NCI-H2081 (cell line): Measurements from ENCODE around the gene DDN.
A peak's percentile ranks its signal among the peaks of the same experiment; 100 is the strongest.

Source experiments
- DNase-seq, 2 experiments: peaks; one replicate each; lab custom pipeline; 2025; lab: John Stamatoyannopoulos, UW

The DDN gene

DNA sequence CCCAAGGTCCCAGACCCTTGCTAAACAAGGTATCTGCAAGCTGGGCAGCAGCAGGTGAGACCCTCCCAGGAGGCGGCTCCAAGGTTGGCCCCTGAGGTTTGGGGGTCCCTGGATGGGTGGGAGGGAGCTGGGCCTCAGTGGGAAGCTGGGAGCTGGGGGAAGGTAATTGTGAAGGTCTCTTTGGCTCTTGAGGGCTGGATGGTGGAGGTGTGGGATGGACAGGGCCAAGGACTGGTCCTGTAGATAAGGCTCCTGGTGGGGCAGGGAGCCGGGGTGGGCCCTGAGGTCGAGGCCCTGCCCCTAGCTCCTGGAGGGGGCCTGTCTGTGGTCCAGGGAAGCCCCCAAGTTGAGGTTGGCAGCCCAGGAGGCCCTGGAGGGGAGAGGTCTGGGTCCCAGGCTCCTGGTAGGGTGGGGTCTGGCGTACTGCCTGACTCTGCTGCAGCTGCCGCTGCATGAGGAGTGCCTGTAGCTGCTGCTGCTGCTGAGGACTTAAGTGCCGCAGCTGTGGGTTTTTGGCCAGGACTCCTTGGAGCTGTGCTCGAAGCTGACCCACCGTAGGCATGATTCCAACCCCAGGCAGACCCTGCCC lies 32.5 kb upstream of the DDN start:
- no peak for DNase-seq

DNA sequence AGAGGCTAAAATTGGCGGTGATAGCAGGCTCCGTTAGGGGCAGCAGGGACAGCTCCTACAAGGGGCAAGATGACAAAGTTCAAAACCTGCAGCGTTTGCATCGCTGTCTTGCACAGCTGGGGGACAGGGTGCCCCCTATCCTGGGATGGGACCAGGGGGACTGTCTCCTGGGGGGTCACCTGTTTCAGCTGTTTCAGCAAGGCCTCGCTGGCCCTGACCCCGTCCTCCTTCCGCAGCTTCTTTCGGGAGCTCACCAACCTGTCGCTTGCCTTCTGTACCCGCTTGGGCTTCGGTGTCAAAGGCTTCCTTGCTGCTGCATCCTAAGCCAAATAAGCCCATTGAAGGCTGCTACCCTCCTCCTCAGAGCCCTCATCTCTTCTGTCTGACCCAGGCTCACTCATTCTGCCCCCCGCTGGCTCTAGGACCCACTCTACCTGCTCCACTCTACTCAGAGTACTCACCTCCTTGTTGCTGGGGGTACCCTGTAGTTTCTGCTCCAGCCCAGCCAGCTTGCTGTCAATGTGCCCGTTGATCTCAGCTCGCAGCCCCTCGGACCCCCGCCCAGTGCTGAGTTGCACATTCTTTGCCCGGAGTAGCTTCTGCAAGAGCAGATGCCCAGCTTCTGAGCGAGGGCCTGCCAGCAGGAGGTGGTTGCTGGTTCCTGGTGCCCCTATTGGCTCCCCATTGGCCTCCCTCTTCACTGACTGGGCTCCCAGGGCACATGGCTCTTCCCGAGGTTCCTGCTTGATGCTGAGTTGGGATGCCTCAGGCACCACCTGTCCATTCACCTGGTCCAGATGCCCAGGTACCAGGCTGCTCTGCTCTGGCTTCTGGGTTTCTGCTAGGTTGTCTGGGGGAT lies 31.8 kb upstream of the DDN start:
- DNase-seq = no peak

DNA sequence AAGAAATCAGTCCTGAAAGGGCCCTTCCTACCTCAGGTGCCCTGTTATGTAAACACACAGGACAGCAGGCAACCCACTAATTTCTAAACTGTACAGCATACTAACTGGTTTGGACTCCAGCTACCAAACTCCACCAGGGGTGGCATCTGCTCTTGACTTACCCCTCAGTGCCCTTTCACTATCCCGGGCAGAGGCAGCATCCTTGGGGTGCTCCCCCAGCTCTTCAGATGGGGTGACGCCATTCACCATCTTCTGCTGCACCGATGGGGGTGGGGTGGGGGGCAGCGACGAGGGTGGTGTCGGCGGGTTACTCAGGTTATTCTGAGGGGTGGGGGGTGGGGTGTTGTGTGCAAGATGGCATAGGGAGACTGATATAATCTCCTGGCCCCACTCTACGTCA lies 30.9 kb upstream of the DDN start:
- no peak for DNase-seq

DNA sequence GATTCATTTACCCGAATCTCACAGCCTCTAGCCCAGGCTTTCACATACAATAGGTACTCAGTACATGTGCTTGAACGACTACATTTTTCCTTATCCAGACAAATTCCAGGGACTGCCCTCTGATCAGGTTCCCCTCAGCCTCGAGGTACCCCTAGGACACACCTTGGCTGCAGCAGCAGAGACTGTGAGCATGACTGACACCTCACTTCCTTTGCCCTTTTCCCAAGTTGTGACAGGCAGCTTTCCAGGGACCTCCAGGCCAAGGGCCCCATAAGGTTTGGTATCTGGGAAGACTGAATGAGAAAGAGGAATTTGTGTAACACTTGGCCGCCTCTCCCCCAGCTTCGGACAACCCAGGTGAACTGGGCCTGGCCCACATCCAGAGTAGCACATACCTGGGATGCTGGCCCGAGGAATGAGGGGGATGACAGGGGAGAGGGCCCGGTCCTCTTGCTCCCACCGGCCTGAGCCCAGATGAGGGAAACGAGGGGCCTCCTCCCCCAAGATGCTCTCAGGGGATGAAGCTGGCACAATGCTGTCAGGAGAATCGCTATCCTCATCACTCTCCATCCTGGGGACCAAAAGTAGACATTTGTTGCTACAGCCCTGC lies 29.6 kb upstream of the DDN start:
- no peak for DNase-seq

DNA sequence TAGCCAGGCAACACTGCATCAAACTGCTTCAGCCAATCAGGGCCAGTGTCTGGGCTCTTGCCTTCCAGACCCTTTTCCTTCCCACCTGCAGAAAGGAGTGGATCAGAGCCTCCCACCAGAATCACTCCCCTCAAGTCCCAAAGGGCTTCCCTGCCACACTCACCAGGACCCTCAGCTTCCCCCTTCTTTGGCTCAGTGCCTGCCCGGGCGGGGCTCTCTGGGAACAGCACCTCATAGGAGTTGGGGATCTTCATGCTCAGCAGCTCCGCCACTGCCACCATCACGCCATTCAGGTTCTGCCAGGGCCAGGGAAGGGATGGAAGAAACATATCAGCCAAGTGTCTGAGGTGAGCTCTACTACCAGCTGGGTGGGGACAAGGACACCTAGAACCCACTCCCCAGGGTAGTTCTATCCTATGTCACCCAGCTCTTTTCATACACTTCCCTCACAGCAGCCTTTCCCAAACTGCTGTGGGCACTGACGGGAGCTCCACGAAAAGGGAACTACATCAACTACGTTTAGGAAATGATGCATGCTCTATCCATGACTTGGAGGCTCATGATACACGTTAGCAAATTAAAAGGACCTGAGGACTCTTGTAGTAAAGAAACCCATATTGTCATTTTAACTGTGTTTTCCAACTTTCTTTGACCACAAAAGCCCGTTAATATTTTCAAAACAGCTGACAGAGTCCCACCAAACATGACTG lies 28.8 kb upstream of the DDN start:
- no peak for DNase-seq

DNA sequence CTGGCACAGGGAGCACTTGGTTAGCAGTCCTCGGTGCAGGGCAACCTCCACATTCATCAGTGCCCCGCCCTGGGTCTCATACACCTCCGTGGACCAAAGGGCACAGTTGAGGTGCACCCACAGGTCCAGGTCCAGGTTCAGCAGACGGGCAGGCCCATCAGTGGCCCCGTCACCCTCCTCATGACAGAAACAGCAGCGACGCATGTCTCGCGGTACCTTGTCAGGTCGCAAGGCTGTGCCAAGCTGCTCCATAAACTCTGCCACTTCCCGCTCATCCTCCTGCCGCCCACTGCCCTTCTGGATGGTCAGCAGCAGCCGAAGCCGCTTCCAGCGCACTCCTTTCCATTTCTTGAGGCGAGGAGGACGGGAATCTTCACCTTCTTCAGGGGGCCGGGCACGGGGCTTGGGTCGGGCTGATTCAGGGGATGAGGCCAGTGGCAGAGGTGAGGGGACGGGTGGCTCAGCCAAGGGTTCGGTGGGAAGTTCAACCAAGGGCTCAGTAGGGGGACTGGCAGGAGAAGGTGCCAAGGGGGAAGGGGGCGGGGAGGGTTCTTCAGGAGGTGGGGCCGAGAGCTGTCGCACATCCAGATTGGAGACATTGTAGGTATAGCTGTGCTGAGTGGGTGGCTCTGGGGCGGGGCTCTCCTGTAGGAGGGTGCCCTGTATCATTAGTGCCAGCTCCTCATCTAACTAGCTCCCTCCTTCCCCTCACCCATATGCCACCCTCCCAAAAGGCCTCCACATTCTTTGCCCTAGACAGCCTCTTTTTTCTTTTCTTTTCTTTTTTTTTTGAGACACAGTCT lies 27.7 kb upstream of the DDN start:
- no peak for DNase-seq

DNA sequence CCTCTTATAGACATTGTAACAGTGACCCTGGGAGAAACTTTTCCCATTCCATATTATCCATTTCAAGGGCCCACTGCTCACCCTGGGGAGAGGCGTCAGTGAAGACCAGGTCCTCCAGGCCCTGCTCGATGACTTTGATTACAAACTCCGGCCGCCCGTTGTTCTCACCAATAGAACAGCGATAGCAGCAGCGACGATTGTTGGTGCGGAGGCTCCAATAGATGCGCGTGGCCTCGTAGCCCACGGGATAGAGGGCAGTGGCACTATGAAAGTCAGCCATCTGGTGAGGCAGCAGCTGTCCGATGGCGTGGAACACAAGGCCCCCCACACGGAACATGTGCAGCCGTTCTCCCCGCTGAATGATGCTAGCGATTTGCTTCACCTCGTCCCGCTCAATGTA lies 26.9 kb upstream of the DDN start:
- DNase-seq = no peak

DNA sequence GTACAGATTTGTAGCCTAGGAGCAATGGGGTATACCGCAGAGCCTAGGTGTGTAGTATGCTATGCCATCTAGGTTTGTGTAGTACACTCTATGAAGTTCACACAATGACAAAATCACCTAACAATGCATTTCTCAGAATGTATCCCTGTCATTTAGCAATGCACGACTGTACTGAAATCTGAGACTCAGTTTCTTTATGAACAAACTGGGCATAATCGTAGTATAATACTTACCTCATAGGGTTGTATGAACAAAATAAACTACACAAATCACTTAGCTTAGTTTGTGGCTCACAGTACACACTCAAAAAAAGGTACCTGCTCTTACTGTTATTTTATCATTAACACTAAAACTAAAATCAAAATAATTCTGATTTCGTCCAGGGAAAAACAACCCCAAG lies 26.3 kb upstream of the DDN start:
- DNase-seq = no peak

DNA sequence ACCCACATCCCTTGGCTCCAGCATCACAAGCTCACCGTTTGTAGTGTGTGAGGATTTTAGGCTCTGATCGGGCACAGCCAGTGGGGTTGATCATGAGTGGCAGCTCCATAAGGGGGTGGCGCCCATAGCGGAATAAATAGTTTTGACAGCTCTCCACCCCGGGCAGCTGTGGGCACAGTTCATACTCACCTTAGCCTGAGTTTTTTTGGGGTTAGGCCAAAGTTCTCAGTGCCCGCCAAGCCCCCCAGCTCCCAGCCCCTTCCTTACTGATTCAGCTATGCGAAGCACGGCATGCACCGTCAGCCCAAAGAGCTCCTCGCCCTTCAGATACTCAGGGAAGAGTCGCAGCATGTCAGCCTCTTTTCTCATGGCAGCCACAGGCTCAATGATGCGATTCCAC lies 25.4 kb upstream of the DDN start:
- DNase-seq = no peak

DNA sequence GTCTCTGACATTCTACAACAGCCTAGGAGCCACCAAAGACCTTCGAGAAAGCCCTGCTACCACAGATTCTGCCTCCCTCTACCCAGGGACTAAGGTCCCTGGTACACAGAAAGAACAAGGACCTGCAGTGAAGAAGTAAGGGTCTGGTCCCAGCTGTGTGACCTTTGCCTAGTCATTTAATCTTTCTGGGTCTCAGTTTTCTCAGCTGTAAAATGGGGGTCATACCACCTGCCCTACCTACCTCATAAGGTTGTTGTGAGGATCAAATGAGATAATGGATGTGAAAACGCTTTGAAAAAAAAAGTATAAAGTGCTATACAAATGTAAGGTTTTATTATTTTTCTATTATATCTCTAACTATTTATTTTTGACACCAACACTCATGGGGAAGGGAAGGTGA lies 24.6 kb upstream of the DDN start:
- DNase-seq = no peak

DNA sequence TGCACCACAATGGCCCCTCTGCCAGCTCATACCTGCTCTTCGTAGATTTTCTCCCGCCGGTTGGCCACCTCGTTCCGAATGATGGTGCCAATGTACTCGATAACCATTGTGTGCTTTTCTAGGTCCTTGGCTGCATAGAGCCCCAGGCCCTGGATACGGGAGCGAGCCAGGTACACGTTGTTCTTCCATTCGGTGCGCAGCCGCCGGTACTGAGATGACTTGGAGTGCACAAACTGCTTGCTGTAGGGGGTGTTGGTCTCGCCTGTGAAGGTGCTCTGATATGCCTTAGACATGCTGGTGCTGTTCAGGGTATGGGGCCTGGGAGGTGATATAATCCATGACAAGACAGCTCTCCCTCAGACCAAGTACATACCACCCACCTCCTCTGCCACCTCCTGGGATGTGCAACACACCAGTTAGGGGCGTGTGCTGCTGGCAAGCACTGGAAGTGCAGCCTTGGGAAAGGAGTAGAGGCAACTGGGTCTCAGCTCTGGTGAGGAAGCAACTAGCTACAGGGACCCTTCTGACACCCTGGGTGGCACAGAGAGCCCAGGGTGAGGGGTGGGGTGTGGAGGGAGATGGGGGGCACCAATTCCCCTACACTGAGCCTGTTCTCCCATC lies 23.5 kb upstream of the DDN start:
- DNase-seq = no peak

DNA sequence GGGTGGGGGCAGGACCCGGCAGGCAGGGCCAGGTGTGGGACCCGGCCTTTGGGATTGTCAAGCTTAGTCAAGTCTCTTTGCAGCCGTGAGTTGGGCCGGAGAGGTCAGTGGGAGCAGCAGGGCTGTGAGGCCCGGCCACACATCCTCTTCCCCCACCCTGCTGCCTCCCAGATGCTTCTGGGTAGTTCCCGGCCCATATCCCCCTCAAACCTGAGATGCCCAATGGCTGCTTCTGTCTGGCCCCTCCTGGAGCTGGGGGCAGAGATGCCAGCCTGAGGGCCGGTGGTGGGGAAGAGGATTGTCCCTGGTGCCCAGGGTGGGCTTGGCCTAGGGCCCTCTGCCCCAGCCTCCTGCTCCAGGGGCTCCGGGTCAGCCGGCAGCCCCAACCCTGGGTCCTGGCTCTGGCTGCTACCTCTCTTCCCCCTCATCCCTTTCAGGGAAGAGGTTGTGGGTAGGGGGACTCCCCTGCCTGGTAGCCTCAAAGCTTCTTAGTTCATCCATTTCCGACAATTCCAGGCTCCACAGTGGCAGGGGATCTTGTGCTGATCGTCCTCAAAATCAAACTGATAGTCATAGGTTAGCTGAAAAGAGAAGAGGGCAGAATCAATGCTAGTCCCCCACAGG lies 22.2 kb upstream of the DDN start:
- no peak for DNase-seq

DNA sequence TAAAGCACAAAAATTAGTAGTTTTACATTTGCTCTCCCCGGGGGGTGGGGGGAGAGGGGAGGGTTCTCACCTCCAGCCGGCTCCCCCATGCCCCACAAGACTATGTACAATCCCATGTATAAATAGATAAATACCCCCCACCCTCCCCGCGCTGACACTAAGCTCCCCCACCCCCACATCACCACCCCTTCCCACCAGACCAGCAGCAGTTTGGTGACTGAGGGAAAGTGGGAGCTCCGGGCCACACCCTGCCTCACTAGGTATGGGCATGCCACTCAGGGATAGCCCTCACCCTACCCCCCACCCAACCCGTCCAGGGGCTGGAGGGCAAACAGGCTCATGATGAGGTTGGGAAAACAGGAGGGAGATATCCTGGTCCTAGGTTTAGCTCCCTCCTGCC lies 21.3 kb upstream of the DDN start:
- DNase-seq = no peak

DNA sequence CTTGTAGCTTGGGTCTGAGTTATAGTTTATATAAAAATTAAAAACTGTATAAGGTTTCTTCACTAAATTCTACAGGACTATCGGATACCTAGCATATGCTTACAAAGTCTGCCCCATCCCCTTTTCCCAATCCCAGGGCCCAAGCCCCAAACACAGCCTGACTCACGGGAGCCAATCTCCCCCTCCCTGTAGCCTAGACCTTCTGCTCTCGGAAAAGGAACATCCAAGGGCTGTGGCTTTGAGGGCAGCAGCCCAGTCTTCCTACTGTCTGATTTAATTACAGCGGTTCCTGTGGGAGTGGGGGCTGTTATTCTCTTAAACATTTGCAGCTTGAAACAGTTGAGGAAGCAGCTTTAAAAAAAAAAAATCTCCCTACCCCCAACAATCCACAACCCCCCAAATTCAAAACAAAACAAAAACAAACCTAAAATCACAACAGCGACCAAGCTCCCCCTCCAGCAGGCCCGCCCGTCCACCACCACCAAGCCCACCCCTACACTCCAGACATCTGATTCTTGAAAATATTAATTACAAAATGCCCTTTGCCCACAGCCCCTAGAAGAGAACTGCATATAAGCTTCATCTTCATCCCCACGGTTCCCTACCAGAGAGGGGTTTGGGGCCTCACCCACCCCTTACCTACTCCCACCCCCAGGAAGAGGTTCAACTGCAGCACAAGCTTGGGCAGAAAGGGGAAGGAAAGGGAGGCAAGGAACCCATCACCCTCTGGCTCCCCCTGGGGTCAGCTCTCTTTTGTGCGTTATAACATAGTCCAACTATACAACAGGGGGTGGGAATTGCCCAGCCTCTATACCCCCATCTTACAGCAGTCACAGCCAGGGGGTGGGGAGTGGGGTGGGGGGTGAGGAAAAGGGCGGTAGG lies 20.5 kb upstream of the DDN start:
- DNase-seq = no peak

DNA sequence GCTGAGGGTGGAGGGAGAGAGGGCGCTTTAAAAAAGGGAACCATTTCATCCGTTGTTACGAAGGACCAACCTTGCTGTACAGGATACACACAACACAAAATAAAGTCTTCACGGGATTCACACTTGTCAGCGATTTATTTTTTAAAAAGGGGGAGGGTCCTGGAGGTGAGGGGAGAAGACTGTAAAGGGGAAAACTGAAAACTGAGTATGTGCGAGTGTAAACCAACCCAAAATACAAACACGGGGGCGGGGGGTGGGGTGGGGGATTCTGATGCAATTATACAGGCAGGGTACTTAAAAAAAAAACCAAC lies 19.9 kb upstream of the DDN start:
- no peak for DNase-seq

DNA sequence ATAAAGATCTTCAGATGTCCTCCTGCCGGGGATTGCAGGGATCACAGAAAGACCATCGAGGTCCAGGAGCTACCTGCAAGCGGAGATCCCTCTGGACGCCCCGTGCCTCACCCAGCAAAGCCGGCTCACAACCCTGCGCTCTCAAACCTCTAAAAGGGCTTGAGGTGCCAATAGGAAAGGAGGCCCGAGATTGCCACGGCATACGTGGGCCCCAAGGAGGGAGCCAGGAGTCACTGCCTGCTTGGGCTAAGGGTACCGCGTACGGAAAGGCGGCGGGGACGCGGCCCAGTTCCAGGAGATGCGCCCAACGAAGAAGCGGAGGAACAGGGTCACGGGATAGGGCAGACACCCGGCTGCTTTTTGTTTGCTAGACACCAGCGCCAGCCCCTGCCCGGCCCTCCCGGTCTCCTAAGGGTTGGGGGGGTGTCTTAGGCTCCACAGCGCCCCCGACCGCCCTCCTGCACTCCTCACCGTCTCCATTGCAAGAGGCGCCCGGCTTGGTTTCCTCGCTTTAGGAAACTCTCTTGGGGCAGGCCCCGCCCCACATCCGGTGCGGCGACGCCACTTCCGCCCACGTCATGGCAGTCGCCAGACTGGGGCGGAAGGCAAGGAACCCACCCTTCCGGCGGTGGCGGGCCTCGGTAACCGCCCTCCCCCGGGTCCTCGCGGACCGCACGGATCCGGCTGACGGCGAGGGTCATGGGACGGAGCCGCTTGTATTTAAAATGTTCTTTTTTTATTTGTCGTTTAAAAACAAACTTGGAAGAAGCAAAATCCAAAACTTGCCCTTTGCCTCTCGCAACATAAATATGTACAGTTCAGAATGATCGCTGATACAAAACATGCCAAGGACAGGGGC lies 19.3 kb upstream of the DDN start, which contains the start of gene PRKAG1:
Gene PRKAG1, minus strand, starts transcription at position 516 of the 859 bp plus-strand sequence. Its CDS starts 36 bp downstream, at position 480.
- peak; percentile 96 to 97 for DNase-seq

DNA sequence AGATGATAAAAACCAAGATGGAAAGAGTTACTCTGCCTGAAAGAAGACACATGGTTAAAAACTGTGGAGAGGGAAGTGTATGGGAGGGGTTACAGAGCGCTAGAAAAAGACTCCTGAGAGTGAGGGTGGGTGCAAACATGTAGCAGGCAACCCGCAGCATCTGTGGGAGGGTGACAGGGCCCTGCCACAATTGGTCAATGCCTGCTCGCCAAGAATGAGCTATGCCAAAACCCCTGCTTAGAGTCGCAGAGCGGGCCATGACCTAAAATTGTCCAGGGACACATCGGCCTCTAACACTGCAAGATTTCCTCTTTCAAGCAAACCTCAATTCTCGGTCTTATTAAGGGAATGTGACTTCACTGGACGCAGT lies 18.7 kb upstream of the DDN start:
- no peak for DNase-seq

DNA sequence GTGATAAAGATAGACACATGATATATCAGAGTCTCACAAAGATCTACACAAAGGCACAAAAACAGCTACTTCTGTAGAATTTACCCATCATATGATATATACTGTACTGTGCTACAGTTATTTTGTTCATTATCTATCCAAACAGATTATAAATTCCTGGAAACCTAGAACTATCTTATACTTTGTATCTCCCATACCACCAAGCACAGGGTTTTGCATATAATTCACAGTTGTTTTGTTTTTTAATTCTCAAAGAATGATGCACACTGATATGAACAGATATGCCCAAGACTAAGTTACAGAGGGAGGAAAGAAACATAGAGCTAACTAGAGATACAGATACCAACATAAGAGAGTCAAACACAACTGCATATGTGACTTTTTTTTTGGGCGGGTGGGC lies 16.0 kb upstream of the DDN start:
- no peak for DNase-seq

DNA sequence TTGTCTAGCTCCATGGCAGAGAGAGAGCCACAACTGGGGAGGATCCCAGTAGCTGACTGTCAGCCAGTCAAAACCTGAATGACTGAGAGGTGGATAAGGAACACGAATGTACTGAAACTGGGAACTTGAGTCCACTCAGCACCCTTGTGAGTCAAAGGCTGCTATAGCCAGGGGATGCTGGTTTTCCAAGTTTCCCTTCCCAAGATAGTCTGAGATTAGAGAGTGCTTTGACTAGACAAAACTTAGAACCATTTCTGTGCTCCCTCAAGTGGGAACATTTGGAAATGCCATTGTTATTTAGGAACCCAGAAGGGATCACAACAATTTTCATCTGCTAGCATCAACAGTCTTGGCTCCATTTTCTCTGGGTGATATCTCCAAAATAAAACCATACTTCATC lies 15.4 kb upstream of the DDN start:
- DNase-seq = no peak
